Adrenal gland (tissue), 12 donors: ENCODE results near the gene MT1B. TPM values are rescaled to one million over a fixed set of nuclear protein-coding genes. Genes with fewer than 3 reads are reported as not detected.
A peak's percentile ranks its signal among the peaks of the same experiment; 100 is the strongest.

Experiments
- DNase-seq, 7 donors: peaks; one replicate each; pipeline ENCODE4 v3.0.0-alpha.2; 2019 to 2020
- H3K27ac ChIP-seq, 5 donors: fragments of 200-600 bp; sonication (generic) in 4 of 5; 1 replicate in 3 of 5; 2 replicates in 2 of 5; pipeline versions ENCODE4 v1.5.1 to v1.8.0; 2016 to 2020; ENCODE audit warnings: mild to moderate bottlenecking in 1 of 5
- H3K27me3 ChIP-seq: fragments of 200-600 bp; 2 replicates; pipeline ENCODE4 v1.8.0; 2021
- H3K36me3 ChIP-seq, 2 donors: fragments of 200-600 bp; replicated peaks in 1 of 2; 1 replicate in 1 of 2; 2 replicates in 1 of 2; pipeline versions ENCODE4 v1.5.1 to v1.8.0; 2018 to 2022
- H3K4me1 ChIP-seq, 2 donors: fragments of 200-600 bp; replicated peaks in 1 of 2; 1 replicate in 1 of 2; 2 replicates in 1 of 2; pipeline versions ENCODE4 v1.5.1 to v1.8.0; 2018 to 2021
- H3K4me3 ChIP-seq, 4 donors: fragments of 200-600 bp; sonication (generic) in 3 of 4; one replicate each; pipeline ENCODE4 v1.5.1; 2016 to 2018
- H3K9me3 ChIP-seq, 3 donors: fragments of 200-600 bp; sonication (generic) in 1 of 3; replicated peaks in 1 of 3; 1 replicate in 2 of 3; 2 replicates in 1 of 3; pipeline versions ENCODE4 v1.5.1 to v1.8.0; 2016 to 2021
- CTCF ChIP-seq, 6 experiments: fragments of 450-650 bp in 4 of 6; fragments of 200-600 bp in 2 of 6; sonication (generic) in 1 of 6; IDR thresholded peaks; 1 replicate in 5 of 6; 2 replicates in 1 of 6; pipeline versions ENCODE4 v1.5.1 to v1.8.0; 2016 to 2021; ENCODE audit warnings: antibody characterized with exemption in 6 of 6, mild to moderate bottlenecking in 2 of 6, moderate library complexity in 1 of 6
- POLR2A ChIP-seq, 2 donors: fragments of 450-650 bp; IDR thresholded peaks; one replicate each; pipeline ENCODE4 v1.6.1; 2017; ENCODE audit warnings: antibody characterized with exemption in 2 of 2, mild to moderate bottlenecking in 2 of 2, moderate library complexity in 1 of 2
- WGBS, 4 donors: extraction: QIAGEN DNeasy Blood & Tissue Kit in 2 of 4; methylation state at CpG; one replicate each; pipeline versions ENCODE4 v1.1.5 to v1.1.7; 2013 to 2017; 5-methylcytosine and 5-hydroxymethylcytosine counted together
- intact Hi-C, 2 donors: fragments of 100-400 bp; cut with DNase I; formaldehyde crosslinking; loops; one replicate each; pipeline versions ENCODE4 v1.14.1 to v1.15.0; 2022 to 2023
- polyA plus RNA-seq, 3 donors: library from polyadenylated mRNA; stranded (reverse); fragments of 200-250 nt in 2 of 3; fragments of 350-450 nt in 1 of 3; fragmentation: Illumina TruSeq in 1 of 3; extraction: RNeasy Lipid Tissue Mini Kit (QIAGEN cat#74804) in 1 of 3; gene quantifications; one replicate each; pipeline ENCODE4 v1.2.3, GENCODE V29; 2013 to 2014
- total RNA-seq, 9 donors: library from RNA; depleted of rRNA in 4 of 9; stranded (reverse); fragments of >200 nt in 4 of 9; fragments of 120-200 nt in 1 of 9; fragmentation: NEBNext Ultra II Directional in 1 of 9; extraction: Animal tissue kit (Norgen Biotek cat#: 25700) in 1 of 9; gene quantifications; one replicate each; pipeline versions ENCODE4 v1.1.0 to v1.2.4, GENCODE V29; 2013 to 2023
- donor health status: healthy with polysubstance abuse.
- donor health status: Bipolar disorder and iron deficiency.
- donor health status: DM: yes; HTN: yes; CAD: no.
- donor health status: DM: no; HTN: no; CAD: no.
- donor health status: DM: no; HTN: no; CAD: no.
- donor health status: DM: yes; HTN: yes; CAD: no.

MT1B gene
- total and polyA plus RNA-seq, 12 donors = not detected

DNA sequence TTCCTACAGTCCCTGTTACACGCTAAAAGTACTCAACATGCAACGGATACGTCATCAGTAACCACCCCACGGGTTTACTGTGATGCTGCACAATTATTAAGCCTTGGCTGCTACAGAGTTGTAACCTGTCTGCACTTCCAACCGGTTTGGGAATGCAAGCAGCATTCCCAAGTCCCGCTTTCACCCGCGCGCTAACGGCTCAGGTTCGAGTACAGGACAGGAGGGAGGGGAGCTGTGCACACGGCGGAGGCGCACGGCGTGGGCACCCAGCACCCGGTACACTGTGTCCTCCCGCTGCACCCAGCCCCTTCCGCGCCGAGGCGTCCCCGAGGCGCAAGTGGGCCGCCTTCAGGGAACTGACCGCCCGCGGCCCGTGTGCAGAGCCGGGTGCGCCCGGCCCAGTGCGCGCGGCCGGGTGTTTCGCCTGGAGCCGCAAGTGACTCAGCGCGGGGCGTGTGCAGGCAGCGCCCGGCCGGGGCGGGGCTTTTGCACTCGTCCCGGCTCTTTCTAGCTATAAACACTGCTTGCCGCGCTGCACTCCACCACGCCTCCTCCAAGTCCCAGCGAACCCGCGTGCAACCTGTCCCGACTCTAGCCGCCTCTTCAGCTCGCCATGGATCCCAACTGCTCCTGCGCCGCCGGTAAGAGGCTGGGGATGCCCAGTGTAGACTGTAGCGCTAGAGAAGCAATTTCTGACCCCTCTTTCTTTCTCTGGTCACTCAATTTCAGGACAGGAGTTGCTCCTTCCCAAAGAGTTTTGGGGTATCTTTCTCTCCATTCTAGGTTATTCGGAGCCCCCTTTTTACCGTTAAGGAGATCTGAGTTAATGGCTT is 43.4 kb upstream of the MT1B start, which contains the start of gene MT2A:
MT2A (plus strand) TSS at position 542 of the 833 bp plus-strand sequence; CDS start at position 614, 72 bp downstream.
- peak within 1 kb of the TSS; percentile 36 to 87 (median 54) for H3K4me3 ChIP-seq
- no peaks in the 10 kb centered on the region for H3K9me3 ChIP-seq
- intact Hi-C loops = loop anchor here in 1 of 2 donors (10.0 kb wide), 1 partner anchor 97 kb away; no protein-coding TSS in a partner anchor
- H3K27me3 ChIP-seq = no peaks in the 10 kb centered on the region
- TF ChIP-seq POLR2A (IDR thresholded peaks at IDR 0.05) (peak; percentile 97 to 100), CTCF (IDR thresholded peaks at IDR 0.05) (no peak)
- peak; percentile 95 to 98 (median 97) for DNase-seq
- H3K4me1 ChIP-seq = peaks cover 49 to 55% of the 10 kb centered on the region in 2 donors
- 4 to 12% (median 4%) methylated on average over 22 to 62 of the region's 62 CpGs for WGBS, 4 donors
- H3K27ac ChIP-seq = peak within 1 kb of the TSS; percentile 90 to 100 (median 99)
- no peaks in the 10 kb centered on the region for H3K36me3 ChIP-seq

DNA sequence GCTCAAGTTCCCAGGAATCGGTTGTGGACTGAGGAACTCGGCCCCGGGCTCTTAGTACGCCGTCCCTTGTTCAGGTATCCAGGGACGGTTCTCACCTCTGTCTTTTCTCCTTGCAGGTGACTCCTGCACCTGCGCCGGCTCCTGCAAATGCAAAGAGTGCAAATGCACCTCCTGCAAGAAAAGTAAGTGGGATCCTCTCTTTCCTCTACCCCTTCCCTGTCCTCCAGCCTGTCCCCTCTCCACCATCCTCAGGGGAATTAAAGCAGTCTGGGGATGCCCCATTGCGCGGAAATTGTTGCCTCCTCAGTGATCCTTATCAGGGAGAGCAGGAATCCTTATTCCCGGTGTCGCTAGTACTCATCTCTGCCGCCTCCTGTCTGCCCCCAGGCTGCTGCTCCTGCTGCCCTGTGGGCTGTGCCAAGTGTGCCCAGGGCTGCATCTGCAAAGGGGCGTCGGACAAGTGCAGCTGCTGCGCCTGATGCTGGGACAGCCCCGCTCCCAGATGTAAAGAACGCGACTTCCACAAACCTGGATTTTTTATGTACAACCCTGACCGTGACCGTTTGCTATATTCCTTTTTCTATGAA is 42.7 kb upstream of the MT1B start:
- H3K9me3 ChIP-seq = no peaks in the 10 kb centered on the region
- H3K27ac ChIP-seq = peak overlapping the region; percentile 90 to 100 (median 98)
- H3K4me3 ChIP-seq = peak overlapping the region; percentile 36 to 87 (median 54)
- WGBS, 4 donors = 0% methylated on average over 21 of the region's 21 CpGs
- H3K36me3 ChIP-seq = no peaks in the 10 kb centered on the region
- peak in 4 of 7 donors; percentile 35 to 47 (median 40) for DNase-seq
- TF ChIP-seq CTCF (IDR thresholded peaks at IDR 0.05) (no peak), POLR2A (IDR thresholded peaks at IDR 0.05) (no peak)
- H3K4me1 ChIP-seq = peaks cover 49 to 55% of the 10 kb centered on the region in 2 donors
- intact Hi-C loops = loop anchor here in 1 of 2 donors (10.0 kb wide), 1 partner anchor 96 kb away; no protein-coding TSS in a partner anchor
- H3K27me3 ChIP-seq = no peaks in the 10 kb centered on the region

DNA sequence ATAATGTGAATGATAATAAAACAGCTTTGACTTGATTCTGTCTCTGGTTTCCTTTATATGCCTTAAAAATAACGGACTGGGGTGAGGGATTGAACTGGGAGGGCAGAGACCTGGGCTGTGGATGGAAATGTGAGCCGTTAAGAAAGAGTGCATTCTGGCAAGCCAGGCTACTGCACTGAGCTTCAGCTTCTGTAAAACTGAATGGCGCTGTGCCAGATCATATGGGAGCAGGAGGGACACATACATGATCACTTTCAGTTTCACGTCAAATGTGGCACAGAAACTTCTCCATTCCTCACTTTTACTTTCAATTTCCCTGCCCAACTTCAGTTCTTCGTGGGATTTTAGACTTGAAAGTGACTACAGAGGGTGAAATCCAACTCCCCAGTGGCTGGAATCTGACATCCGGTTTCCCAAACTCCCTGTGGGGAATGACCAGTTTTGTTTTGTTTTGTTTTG is 42.2 kb upstream of the MT1B start:
- no peaks in the 10 kb centered on the region for H3K36me3 ChIP-seq
- 0 to 2% (median 0%) methylated on average over 6 of the region's 6 CpGs for WGBS, 4 donors
- H3K27ac ChIP-seq = peak overlapping the region; percentile 90 to 100 (median 98)
- H3K4me1 ChIP-seq = peaks cover 49 to 55% of the 10 kb centered on the region in 2 donors
- no peaks in the 10 kb centered on the region for H3K27me3 ChIP-seq
- peak overlapping the region in 3 of 4 donors; percentile 36 to 62 (median 47) for H3K4me3 ChIP-seq
- intact Hi-C loops = loop anchor here in 1 of 2 donors (10.0 kb wide), 1 partner anchor 95 kb away; no protein-coding TSS in a partner anchor
- DNase-seq = peak; percentile 76 to 88 (median 86)
- peak in 1 of 6 experiments; percentile 2 for TF ChIP-seq CTCF (IDR thresholded peaks at IDR 0.05)
- peak; percentile 4 to 73 for TF ChIP-seq POLR2A (IDR thresholded peaks at IDR 0.05)
- H3K9me3 ChIP-seq = no peaks in the 10 kb centered on the region
